IgD-negative memory B cell (primary cell): Measurements from ENCODE around the gene WWOX. TPM values are rescaled to one million over a fixed set of nuclear protein-coding genes. Genes with fewer than 3 reads are reported as not detected.

Experiments used
- H3K27ac Mint-ChIP-seq, 3 donors: one replicate each; pipeline ENCODE4 v1.8.0; 2020 to 2022; ENCODE audit warnings: mild to moderate bottlenecking in 3 of 3, mixed read lengths in 3 of 3, moderate library complexity in 1 of 3
- H3K27me3 Mint-ChIP-seq: one replicate; pipeline ENCODE4 v1.8.0; 2021; ENCODE audit warnings: mixed read lengths
- H3K36me3 Mint-ChIP-seq: one replicate; pipeline ENCODE4 v1.8.0; 2020; ENCODE audit warnings: mild to moderate bottlenecking, mixed read lengths
- H3K4me1 Mint-ChIP-seq, 3 donors: one replicate each; pipeline ENCODE4 v1.8.0; 2020 to 2022; ENCODE audit warnings: mixed read lengths in 3 of 3, mild to moderate bottlenecking in 1 of 3
- H3K4me3 Mint-ChIP-seq, 4 donors: one replicate each; pipeline ENCODE4 v1.8.0; 2020 to 2022; ENCODE audit warnings: mild to moderate bottlenecking in 4 of 4, mixed read lengths in 4 of 4, moderate library complexity in 3 of 4
- H3K9me3 Mint-ChIP-seq, 3 donors: one replicate each; pipeline ENCODE4 v1.8.0; 2020 to 2021; ENCODE audit warnings: mixed read lengths in 3 of 3, mild to moderate bottlenecking in 1 of 3
- polyA plus RNA-seq: library from polyadenylated mRNA; unstranded; fragments of 300-500 nt; fragmentation: Illumina TruSeq; gene quantifications from one replicate; pipeline ENCODE4 v1.2.3, GENCODE V29; 2021

Gene WWOX
- polyA plus RNA-seq, 1 donor from 2014 or later: 12.2 TPM

- Mint-ChIP-seq H3K27me3 (peaks cover 9% of the 10 kb centered on the region), H3K9me3 (peaks cover 0 to 4% (median 2%) of the 10 kb centered on the region in 3 donors), H3K4me1 (peaks cover 22 to 27% (median 24%) of the 10 kb centered on the region in 3 donors), H3K4me3 (peak overlapping the region in 1 of 4 donors; percentile 39), H3K36me3 (peaks cover 2% of the 10 kb centered on the region), H3K27ac (peak overlapping the region in 1 of 3 donors; percentile 82)
Observed at GRCh38 chr16:78740269-78740668, 640.8 kb downstream of the WWOX start.

GRCh38 chr16:78742501-78743283 lies 643.2 kb downstream of the WWOX start:
- H3K27ac Mint-ChIP-seq: peak overlapping the region; percentile 82 to 97 (median 91)
- H3K4me3 Mint-ChIP-seq: peak overlapping the region; percentile 66 to 91 (median 84)
- peaks cover 22 to 27% (median 24%) of the 10 kb centered on the region in 3 donors for H3K4me1 Mint-ChIP-seq
- peaks cover 2% of the 10 kb centered on the region for H3K36me3 Mint-ChIP-seq
- peaks cover 6% of the 10 kb centered on the region for H3K27me3 Mint-ChIP-seq
- peaks cover 0 to 12% (median 0%) of the 10 kb centered on the region in 3 donors for H3K9me3 Mint-ChIP-seq

GRCh38 chr16:78743556-78743955 lies 644.1 kb downstream of the WWOX start:
- H3K27me3 Mint-ChIP-seq: peaks cover 2% of the 10 kb centered on the region
- H3K27ac Mint-ChIP-seq: peak overlapping the region; percentile 82 to 97 (median 91)
- H3K9me3 Mint-ChIP-seq: peaks cover 0 to 12% (median 0%) of the 10 kb centered on the region in 3 donors
- peak overlapping the region in 3 of 4 donors; percentile 66 to 91 (median 89) for H3K4me3 Mint-ChIP-seq
- H3K4me1 Mint-ChIP-seq: peaks cover 23 to 33% (median 30%) of the 10 kb centered on the region in 3 donors
- H3K36me3 Mint-ChIP-seq: peaks cover 4% of the 10 kb centered on the region

GRCh38 chr16:78744099-78744498 lies 644.6 kb downstream of the WWOX start:
- Mint-ChIP-seq H3K4me3 (peak overlapping the region in 1 of 4 donors; percentile 66), H3K9me3 (peaks cover 0 to 12% (median 0%) of the 10 kb centered on the region in 3 donors), H3K27me3 (no peaks in the 10 kb centered on the region), H3K36me3 (peaks cover 4% of the 10 kb centered on the region), H3K4me1 (peaks cover 25 to 38% (median 36%) of the 10 kb centered on the region in 3 donors), H3K27ac (peak overlapping the region; percentile 31 to 91 (median 33))

GRCh38 chr16:78744796-78745107 lies 645.3 kb downstream of the WWOX start:
- Mint-ChIP-seq H3K27me3 (peaks cover 3% of the 10 kb centered on the region), H3K27ac (peak overlapping the region in 1 of 3 donors; percentile 45), H3K9me3 (peaks cover 0 to 12% (median 0%) of the 10 kb centered on the region in 3 donors), H3K36me3 (peaks cover 4% of the 10 kb centered on the region), H3K4me1 (peaks cover 29 to 44% (median 42%) of the 10 kb centered on the region in 3 donors), H3K4me3 (no peak overlapping the region)

GRCh38 chr16:78745108-78746019 lies 645.9 kb downstream of the WWOX start:
- H3K4me3 Mint-ChIP-seq: peak overlapping the region in 1 of 4 donors; percentile 14
- peak overlapping the region in 2 of 3 donors; percentile 45 to 57 for H3K27ac Mint-ChIP-seq
- H3K4me1 Mint-ChIP-seq: peaks cover 34 to 50% (median 47%) of the 10 kb centered on the region in 3 donors
- peaks cover 0 to 12% (median 0%) of the 10 kb centered on the region in 3 donors for H3K9me3 Mint-ChIP-seq
- peaks cover 3% of the 10 kb centered on the region for H3K27me3 Mint-ChIP-seq
- peaks cover 4% of the 10 kb centered on the region for H3K36me3 Mint-ChIP-seq

GRCh38 chr16:78746718-78747117 lies 647.3 kb downstream of the WWOX start:
- Mint-ChIP-seq H3K27me3 (peaks cover 3% of the 10 kb centered on the region), H3K36me3 (peaks cover 4% of the 10 kb centered on the region), H3K9me3 (peaks cover 0 to 12% (median 0%) of the 10 kb centered on the region in 3 donors), H3K4me3 (peak overlapping the region in 1 of 4 donors; percentile 27), H3K4me1 (peaks cover 40 to 57% (median 54%) of the 10 kb centered on the region in 3 donors), H3K27ac (no peak overlapping the region)

- H3K27ac Mint-ChIP-seq: no peak overlapping the region
- H3K4me3 Mint-ChIP-seq: peak overlapping the region in 2 of 4 donors; percentile 27 to 89
- H3K36me3 Mint-ChIP-seq: peaks cover 5% of the 10 kb centered on the region
- peaks cover 27 to 43% (median 40%) of the 10 kb centered on the region in 3 donors for H3K4me1 Mint-ChIP-seq
- H3K9me3 Mint-ChIP-seq: peaks cover 0 to 12% (median 0%) of the 10 kb centered on the region in 3 donors
- H3K27me3 Mint-ChIP-seq: peaks cover 3% of the 10 kb centered on the region
Observed at GRCh38 chr16:78748220-78748929, 648.9 kb downstream of the WWOX start.

- peaks cover 24 to 36% (median 35%) of the 10 kb centered on the region in 3 donors for H3K4me1 Mint-ChIP-seq
- H3K4me3 Mint-ChIP-seq: peak overlapping the region; percentile 72 to 89 (median 87)
- H3K27me3 Mint-ChIP-seq: peaks cover 3% of the 10 kb centered on the region
- H3K27ac Mint-ChIP-seq: peak overlapping the region; percentile 17 to 87 (median 76)
- peaks cover 0 to 8% (median 0%) of the 10 kb centered on the region in 3 donors for H3K9me3 Mint-ChIP-seq
- peaks cover 5% of the 10 kb centered on the region for H3K36me3 Mint-ChIP-seq
Observed at GRCh38 chr16:78749745-78750268, 650.4 kb downstream of the WWOX start.

- Mint-ChIP-seq H3K4me3 (peak overlapping the region; percentile 72 to 86 (median 76)), H3K4me1 (peaks cover 22 to 34% (median 30%) of the 10 kb centered on the region in 3 donors)
Observed at GRCh38 chr16:78750611-78751010, 651.2 kb downstream of the WWOX start.

GRCh38 chr16:78751601-78752000 lies 652.1 kb downstream of the WWOX start:
- Mint-ChIP-seq H3K27ac (peak overlapping the region in 1 of 3 donors; percentile 57), H3K9me3 (peaks cover 0 to 5% (median 0%) of the 10 kb centered on the region in 3 donors), H3K4me3 (peak overlapping the region in 2 of 4 donors; percentile 4 to 78), H3K27me3 (peaks cover 3% of the 10 kb centered on the region), H3K36me3 (peaks cover 5% of the 10 kb centered on the region), H3K4me1 (peaks cover 22 to 34% (median 30%) of the 10 kb centered on the region in 3 donors)

More at GRCh38 chr16:78750611-78751010, 651.2 kb downstream of the WWOX start:
- Mint-ChIP-seq H3K27ac (peak overlapping the region in 2 of 3 donors; percentile 14 to 86), H3K9me3 (peaks cover 0 to 8% (median 0%) of the 10 kb centered on the region in 3 donors), H3K27me3 (peaks cover 3% of the 10 kb centered on the region), H3K36me3 (peaks cover 5% of the 10 kb centered on the region)

- Mint-ChIP-seq H3K27ac (no peak overlapping the region), H3K9me3 (no peaks in the 10 kb centered on the region), H3K4me1 (peaks cover 13 to 19% (median 15%) of the 10 kb centered on the region in 3 donors), H3K36me3 (peaks cover 2% of the 10 kb centered on the region), H3K27me3 (no peaks in the 10 kb centered on the region), H3K4me3 (no peak overlapping the region)
Observed at GRCh38 chr16:78754713-78755112, 655.3 kb downstream of the WWOX start.

- no peaks in the 10 kb centered on the region for H3K9me3 Mint-ChIP-seq
- H3K27ac Mint-ChIP-seq: no peak overlapping the region
- no peaks in the 10 kb centered on the region for H3K27me3 Mint-ChIP-seq
- H3K36me3 Mint-ChIP-seq: peaks cover 2% of the 10 kb centered on the region
- no peak overlapping the region for H3K4me3 Mint-ChIP-seq
- H3K4me1 Mint-ChIP-seq: peaks cover under 1 to 7% (median 4%) of the 10 kb centered on the region in 3 donors
Observed at GRCh38 chr16:78755751-78756661, 656.6 kb downstream of the WWOX start.
